MM.1S (cell line): ENCODE measurements around the gene CD19.

Experiments used
- DNase-seq: peaks from one replicate; pipeline ENCODE4 v3.0.0-alpha.2; 2015
- H2AFZ ChIP-seq: fragments of 300-600 bp; sonication (generic); 2 replicates; pipeline ENCODE4 v1.6.0; 2016; ENCODE audit warnings: antibody characterized with exemption, low read length
- H3F3A ChIP-seq: fragments of 300-600 bp; sonication (generic); 2 replicates; pipeline ENCODE4 v1.6.1; 2016; ENCODE audit warnings: mild to moderate bottlenecking, antibody characterized with exemption, low read length, moderate library complexity, mixed read lengths; ENCODE audit not compliant: insufficient read depth
- H3K27ac ChIP-seq: fragments of 300-600 bp; sonication (generic); 2 replicates; pipeline ENCODE4 v1.5.1; 2016; ENCODE audit warnings: mild to moderate bottlenecking, low read length
- H3K27me3 ChIP-seq: fragments of 300-600 bp; sonication (generic); replicated peaks from 2 replicates; pipeline ENCODE4 v1.6.0; 2016; ENCODE audit warnings: low read length; ENCODE audit not compliant: insufficient read depth
- H3K36me3 ChIP-seq: fragments of 300-600 bp; sonication (generic); replicated peaks from 2 replicates; pipeline ENCODE4 v1.6.1; 2016; ENCODE audit warnings: mild to moderate bottlenecking, low read length, mixed read lengths; ENCODE audit not compliant: insufficient read depth
- H3K4me1 ChIP-seq: fragments of 300-600 bp; sonication (generic); 2 replicates; pipeline ENCODE4 v1.6.1; 2016; ENCODE audit warnings: low read length, mixed read lengths
- H3K4me2 ChIP-seq: fragments of 300-600 bp; sonication (generic); 2 replicates; pipeline ENCODE4 v1.6.0; 2016; ENCODE audit warnings: low read depth, low read length
- H3K4me3 ChIP-seq: fragments of 300-600 bp; sonication (generic); 2 replicates; pipeline ENCODE4 v1.5.1; 2016; ENCODE audit warnings: low read length, mixed read lengths
- H3K79me2 ChIP-seq: fragments of 300-600 bp; sonication (generic); 2 replicates; pipeline ENCODE4 v1.6.1; 2016; ENCODE audit warnings: mixed run types, low read length, mixed read lengths
- H3K9ac ChIP-seq: fragments of 300-600 bp; sonication (generic); 2 replicates; pipeline ENCODE4 v1.6.1; 2016; ENCODE audit warnings: low read length, mixed read lengths
- H3K9me2 ChIP-seq: fragments of 300-600 bp; sonication (generic); replicated peaks from 2 replicates; pipeline ENCODE4 v1.6.1; 2016; ENCODE audit warnings: mild to moderate bottlenecking, low read length, mixed read lengths; ENCODE audit not compliant: insufficient read depth
- H3K9me3 ChIP-seq: fragments of 300-600 bp; sonication (generic); replicated peaks from 2 replicates; pipeline ENCODE4 v1.6.1; 2016; ENCODE audit warnings: mild to moderate bottlenecking, low read length, mixed read lengths; ENCODE audit not compliant: insufficient read depth
- H4K20me1 ChIP-seq: fragments of 300-600 bp; sonication (generic); 2 replicates; pipeline ENCODE4 v1.6.1; 2016; ENCODE audit warnings: mild to moderate bottlenecking, low read length, moderate library complexity, mixed read lengths; ENCODE audit not compliant: insufficient read depth
- CTCF ChIP-seq: fragments of 300-600 bp; sonication (generic); IDR thresholded peaks from 2 replicates; pipeline ENCODE4 v1.5.1; 2016; ENCODE audit warnings: antibody characterized with exemption, low read length, mixed read lengths
- EZH2 ChIP-seq: fragments of 300-600 bp; sonication (generic); optimal IDR thresholded peaks from 2 replicates; pipeline ENCODE3; 2017; ENCODE audit warnings: low read depth, mild to moderate bottlenecking, antibody characterized with exemption, low read length, mixed read lengths
- EZH2phosphoT487 ChIP-seq: fragments of 300-600 bp; sonication (generic); IDR thresholded peaks from 2 replicates; pipeline ENCODE4 v1.6.1; 2018; ENCODE audit warnings: antibody characterized with exemption, low read length

CD19 gene

GRCh38 chr16:28893291-28893690 lies 38.5 kb upstream of the CD19 start:
- H3K9me3 ChIP-seq = no peaks in the 10 kb centered on the region
- no peaks in the 10 kb centered on the region for H3K36me3 ChIP-seq
- no peaks in the 10 kb centered on the region for H3K9me2 ChIP-seq
- DNase-seq = no peak
- no peaks in the 10 kb centered on the region for H3K4me1 ChIP-seq
- H3K4me2 ChIP-seq = no peak overlapping the region
- H3F3A ChIP-seq = no peaks in the 10 kb centered on the region
- no peak overlapping the region for H3K4me3 ChIP-seq
- no peak overlapping the region for H3K9ac ChIP-seq
- no peaks in the 10 kb centered on the region for H3K79me2 ChIP-seq
- no peaks in the 10 kb centered on the region for H3K27me3 ChIP-seq
- no peak overlapping the region for H2AFZ ChIP-seq
- TF ChIP-seq CTCF (no peak), EZH2 (no peak), EZH2phosphoT487 (no peak)
- no peaks in the 10 kb centered on the region for H4K20me1 ChIP-seq
- no peak overlapping the region for H3K27ac ChIP-seq

- H3K4me3 ChIP-seq = no peak overlapping the region
- H3K27me3 ChIP-seq = no peaks in the 10 kb centered on the region
- no peak overlapping the region for H3K4me2 ChIP-seq
- no peaks in the 10 kb centered on the region for H4K20me1 ChIP-seq
- no peaks in the 10 kb centered on the region for H3F3A ChIP-seq
- no peak overlapping the region for H2AFZ ChIP-seq
- H3K79me2 ChIP-seq = no peaks in the 10 kb centered on the region
- H3K9me2 ChIP-seq = no peaks in the 10 kb centered on the region
- TF ChIP-seq EZH2 (no peak), EZH2phosphoT487 (no peak), CTCF (no peak)
- no peaks in the 10 kb centered on the region for H3K36me3 ChIP-seq
- no peaks in the 10 kb centered on the region for H3K4me1 ChIP-seq
- H3K27ac ChIP-seq = no peak overlapping the region
- H3K9ac ChIP-seq = no peak overlapping the region
- DNase-seq = no peak
- H3K9me3 ChIP-seq = no peaks in the 10 kb centered on the region
Measured at GRCh38 chr16:28895609-28896008, 36.2 kb upstream of the CD19 start.

- Histone ChIP-seq H4K20me1 (no peaks in the 10 kb centered on the region), H3K27me3 (no peaks in the 10 kb centered on the region), H2AFZ (no peak overlapping the region), H3K9me3 (no peaks in the 10 kb centered on the region), H3K27ac (no peak overlapping the region), H3K9ac (no peak overlapping the region), H3K9me2 (no peaks in the 10 kb centered on the region), H3K79me2 (no peaks in the 10 kb centered on the region), H3K4me2 (no peak overlapping the region), H3K4me3 (no peak overlapping the region), H3K36me3 (no peaks in the 10 kb centered on the region), H3F3A (no peaks in the 10 kb centered on the region), H3K4me1 (no peaks in the 10 kb centered on the region)
- no peak for DNase-seq
- TF ChIP-seq EZH2phosphoT487 (no peak), EZH2 (no peak), CTCF (no peak)
Measured at GRCh38 chr16:28897826-28898225, 33.9 kb upstream of the CD19 start.
